ENCODE data around the gene EVI5. TPM values are rescaled to one million over a fixed set of nuclear protein-coding genes. Genes with fewer than 3 reads are reported as not detected.
A peak's percentile ranks its signal among the peaks of the same experiment; 100 is the strongest.

EVI5 gene
- total and polyA plus RNA-seq, 2 experiments from 2014 or later, result 16.5 to 20.0 TPM

GRCh38 chr1:92820551-92820950 is 35.6 kb upstream of the EVI5 start:
- in situ Hi-C loops (cut with MboI), result no loop called here
- H3K27me3 ChIP-seq (replicated peaks; ENCODE audit: insufficient read depth), result no peaks in the 10 kb centered on the region
- no peaks in the 10 kb centered on the region for H3K36me3 ChIP-seq (ENCODE audit: low read depth)

GRCh38 chr1:92820024-92820423 is 35.1 kb upstream of the EVI5 start:
- H3K4me1 ChIP-seq (ENCODE audit: insufficient read depth), result peaks cover 10% of the 10 kb centered on the region; the same call in 1 of the 2 replicates
- no peaks in the 10 kb centered on the region for H4K20me1 ChIP-seq (ENCODE audit: insufficient read depth)
- peaks cover 9% of the 10 kb centered on the region; the same call in 1 of the 2 replicates for H3F3A ChIP-seq (ENCODE audit: insufficient read depth)
- no peak overlapping the region for H3K4me2 ChIP-seq (ENCODE audit: unreplicated experiment)
- in situ Hi-C loops (cut with MboI), result no loop called here
- H3K27me3 ChIP-seq (replicated peaks; ENCODE audit: insufficient read depth), result no peaks in the 10 kb centered on the region
- H3K36me3 ChIP-seq (ENCODE audit: low read depth), result no peaks in the 10 kb centered on the region
- peak; percentile 53 for DNase-seq
- no peak overlapping the region for H3K27ac ChIP-seq
- no peaks in the 10 kb centered on the region for H3K9me2 ChIP-seq (ENCODE audit: insufficient read depth)
- H3K79me2 ChIP-seq (ENCODE audit: insufficient read depth), result no peaks in the 10 kb centered on the region
- H2AFZ ChIP-seq, result 0 out of 2 replicates have a peak overlapping the region, but pooled peaks have one; percentile 9
- no peak overlapping the region for H3K4me3 ChIP-seq
- 59 to 63% methylated on average over 3 of the region's 3 CpGs for WGBS, 2 experiments (ENCODE audit: low coverage in 1 of 2, low lambda C conversion rate in 2 of 2, missing lambda C conversion rate in 2 of 2)
- no peak overlapping the region for H3K9ac ChIP-seq
- TF ChIP-seq EZH2phosphoT487 (IDR thresholded peaks at IDR 0.05; ENCODE audit: insufficient read depth, low read depth) (no peak), EZH2 (IDR thresholded peaks at IDR 0.05; ENCODE audit: insufficient read depth, poor library complexity, severe bottlenecking) (no peak)
- no peaks in the 10 kb centered on the region for H3K9me3 ChIP-seq (ENCODE audit: low read depth)

More at GRCh38 chr1:92820551-92820950, 35.6 kb upstream of the EVI5 start:
- Histone ChIP-seq H3K9me2 (ENCODE audit: insufficient read depth) (no peaks in the 10 kb centered on the region), H3K4me3 (no peak overlapping the region), H3K9ac (no peak overlapping the region), H3K9me3 (ENCODE audit: low read depth) (no peaks in the 10 kb centered on the region), H3K27ac (no peak overlapping the region), H3K79me2 (ENCODE audit: insufficient read depth) (no peaks in the 10 kb centered on the region), H3K4me2 (ENCODE audit: unreplicated experiment) (no peak overlapping the region), H3K4me1 (ENCODE audit: insufficient read depth) (peaks cover 10% of the 10 kb centered on the region; the same call in 1 of the 2 replicates), H2AFZ (no peak overlapping the region), H4K20me1 (ENCODE audit: insufficient read depth) (no peaks in the 10 kb centered on the region), H3F3A (ENCODE audit: insufficient read depth) (peaks cover 9% of the 10 kb centered on the region; the same call in 1 of the 2 replicates)
- TF ChIP-seq EZH2 (IDR thresholded peaks at IDR 0.05; ENCODE audit: insufficient read depth, poor library complexity, severe bottlenecking) (no peak), EZH2phosphoT487 (IDR thresholded peaks at IDR 0.05; ENCODE audit: insufficient read depth, low read depth) (no peak)
- 91 to 98% methylated on average over 3 of the region's 3 CpGs for WGBS, 2 experiments (ENCODE audit: low coverage in 1 of 2, low lambda C conversion rate in 2 of 2, missing lambda C conversion rate in 2 of 2)
- peak; percentile 38 for DNase-seq

GRCh38 chr1:92817986-92818764 is 33.3 kb upstream of the EVI5 start:
- H3K4me3 ChIP-seq, result no peak overlapping the region
- peaks cover 10% of the 10 kb centered on the region; the same call in 1 of the 2 replicates for H3K4me1 ChIP-seq (ENCODE audit: insufficient read depth)
- no peaks in the 10 kb centered on the region for H3K9me2 ChIP-seq (ENCODE audit: insufficient read depth)
- no peaks in the 10 kb centered on the region for H3K36me3 ChIP-seq (ENCODE audit: low read depth)
- peak; percentile 66 for DNase-seq
- H2AFZ ChIP-seq, result no peak overlapping the region
- no peaks in the 10 kb centered on the region for H3K27me3 ChIP-seq (replicated peaks; ENCODE audit: insufficient read depth)
- H3K4me2 ChIP-seq (ENCODE audit: unreplicated experiment), result no peak overlapping the region
- H3K79me2 ChIP-seq (ENCODE audit: insufficient read depth), result no peaks in the 10 kb centered on the region
- H3F3A ChIP-seq (ENCODE audit: insufficient read depth), result peaks cover 9% of the 10 kb centered on the region; the same call in 1 of the 2 replicates
- H3K9me3 ChIP-seq (ENCODE audit: low read depth), result no peaks in the 10 kb centered on the region
- WGBS, 2 experiments (ENCODE audit: low coverage in 1 of 2, low lambda C conversion rate in 2 of 2, missing lambda C conversion rate in 2 of 2), result 78 to 82% methylated on average over 3 of the region's 3 CpGs
- TF ChIP-seq EZH2 (IDR thresholded peaks at IDR 0.05; ENCODE audit: insufficient read depth, poor library complexity, severe bottlenecking), result no peak
- no peak for TF ChIP-seq EZH2phosphoT487 (IDR thresholded peaks at IDR 0.05; ENCODE audit: insufficient read depth, low read depth)
- H3K27ac ChIP-seq, result no peak overlapping the region
- in situ Hi-C loops (cut with MboI), result loop anchor here (5.0 kb wide), 1 partner anchor 71 kb away; no protein-coding TSS in a partner anchor
- H3K9ac ChIP-seq, result no peak overlapping the region
- H4K20me1 ChIP-seq (ENCODE audit: insufficient read depth), result no peaks in the 10 kb centered on the region

GRCh38 chr1:92817137-92817697 is 32.3 kb upstream of the EVI5 start:
- H3K4me1 ChIP-seq (ENCODE audit: insufficient read depth), result peaks cover 10% of the 10 kb centered on the region; the same call in 1 of the 2 replicates
- in situ Hi-C loops (cut with MboI), result loop anchor here (5.0 kb wide), 1 partner anchor 70 kb away; no protein-coding TSS in a partner anchor
- no peak for DNase-seq
- H3K36me3 ChIP-seq (ENCODE audit: low read depth), result no peaks in the 10 kb centered on the region
- no peaks in the 10 kb centered on the region for H3K9me3 ChIP-seq (ENCODE audit: low read depth)
- no peaks in the 10 kb centered on the region for H3K79me2 ChIP-seq (ENCODE audit: insufficient read depth)
- H4K20me1 ChIP-seq (ENCODE audit: insufficient read depth), result no peaks in the 10 kb centered on the region
- no peak overlapping the region for H3K27ac ChIP-seq
- H3K4me2 ChIP-seq (ENCODE audit: unreplicated experiment), result no peak overlapping the region
- H3F3A ChIP-seq (ENCODE audit: insufficient read depth), result peaks cover 9% of the 10 kb centered on the region; the same call in 1 of the 2 replicates
- H3K9me2 ChIP-seq (ENCODE audit: insufficient read depth), result no peaks in the 10 kb centered on the region
- H3K27me3 ChIP-seq (replicated peaks; ENCODE audit: insufficient read depth), result no peaks in the 10 kb centered on the region
- WGBS, 2 experiments (ENCODE audit: low coverage in 1 of 2, low lambda C conversion rate in 2 of 2, missing lambda C conversion rate in 2 of 2), result 19 to 21% methylated on average over 1 of the region's 1 CpG
- H3K9ac ChIP-seq, result no peak overlapping the region
- H3K4me3 ChIP-seq, result no peak overlapping the region
- TF ChIP-seq EZH2 (IDR thresholded peaks at IDR 0.05; ENCODE audit: insufficient read depth, poor library complexity, severe bottlenecking) (no peak), EZH2phosphoT487 (IDR thresholded peaks at IDR 0.05; ENCODE audit: insufficient read depth, low read depth) (no peak)
- H2AFZ ChIP-seq, result no peak overlapping the region

Measured in GM23248 (cell line).